NCI-H82 treated with DMSO at 0.1 percent for 48 hours (cell line): ENCODE measurements around the gene ICA1.

ENCODE experiments used
- DNase-seq: peaks from one replicate; lab custom pipeline; 2025; ENCODE audit not compliant: unreplicated experiment; lab: John Stamatoyannopoulos, UW

ICA1 gene

DNA sequence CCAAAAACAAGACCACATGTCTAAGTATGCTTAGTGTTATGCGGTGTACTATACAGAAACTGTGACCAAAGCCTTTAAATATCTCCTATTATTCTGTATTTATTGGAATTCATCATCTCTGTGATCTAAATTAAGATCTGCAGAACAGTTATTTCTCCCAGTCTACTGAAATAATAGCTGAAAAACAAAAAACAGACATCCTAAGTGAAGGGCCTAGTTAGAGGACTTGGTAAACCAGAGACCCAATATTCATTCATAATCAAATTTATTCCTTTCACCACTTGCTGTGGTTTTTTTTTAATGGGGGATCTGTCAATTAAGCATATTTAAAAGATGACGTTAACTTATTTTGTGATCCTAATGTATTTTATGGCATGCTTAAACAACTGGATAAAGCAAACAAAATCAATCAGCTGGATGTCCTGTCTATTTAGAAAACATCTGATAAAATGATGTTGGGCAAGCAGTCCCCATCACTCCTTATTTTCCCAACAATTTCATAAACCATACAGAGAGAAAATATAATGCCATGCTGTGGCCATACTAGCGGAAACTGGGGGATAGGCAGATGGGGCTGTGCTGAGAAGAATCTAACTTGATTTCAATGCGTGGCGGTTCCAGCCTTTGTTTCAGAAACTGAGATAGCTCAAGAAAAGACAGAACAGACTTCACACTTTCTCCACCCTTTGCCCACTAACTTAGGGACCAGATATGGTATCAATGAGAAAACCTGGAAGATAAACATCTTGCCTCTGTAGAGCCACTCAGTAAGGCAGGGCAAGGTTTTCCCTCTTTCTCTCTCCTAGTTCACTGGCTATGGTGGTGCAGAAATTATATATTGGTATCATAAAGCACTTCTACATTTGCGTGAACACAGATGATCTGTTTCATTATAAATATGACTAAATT is 32.9 kb downstream of the ICA1 start:
- no peak for DNase-seq

DNA sequence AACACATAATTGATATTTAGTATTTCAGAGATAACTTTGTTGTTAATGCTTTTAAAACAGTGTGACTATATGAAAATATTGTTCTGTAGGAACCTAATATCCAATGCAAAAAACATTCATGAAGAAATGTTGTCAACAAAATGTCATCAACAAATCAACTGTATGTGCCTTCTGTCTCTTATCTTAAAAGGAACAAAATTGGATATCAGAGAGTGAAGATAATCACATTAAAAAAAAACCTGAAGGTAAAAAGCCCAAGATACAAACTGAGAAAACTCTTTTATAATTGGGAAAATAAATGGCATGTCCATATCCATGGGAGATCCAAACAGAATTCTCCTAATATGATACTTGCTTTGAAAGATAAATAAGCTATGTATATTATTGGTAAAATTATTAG is 33.9 kb downstream of the ICA1 start:
- no peak for DNase-seq

DNA sequence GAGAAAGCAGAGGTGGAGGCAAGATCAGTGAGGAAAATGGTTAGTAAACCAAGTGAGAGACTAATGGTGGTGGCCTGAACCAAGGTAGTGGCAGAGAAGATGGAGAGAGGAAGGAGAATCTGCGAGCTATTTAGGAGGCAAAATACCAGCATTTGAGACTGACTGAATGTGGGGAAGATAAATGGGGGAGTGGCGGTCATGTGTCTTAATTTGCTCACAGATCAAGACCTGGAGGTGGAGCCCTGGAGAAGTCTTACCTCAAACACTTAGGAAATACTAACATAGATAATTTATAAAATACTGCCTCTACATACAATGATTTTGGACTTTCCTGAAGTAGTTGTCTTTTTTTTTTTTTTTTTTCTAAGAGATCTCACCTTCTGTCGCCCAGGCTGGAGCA is 34.7 kb downstream of the ICA1 start:
- no peak for DNase-seq

DNA sequence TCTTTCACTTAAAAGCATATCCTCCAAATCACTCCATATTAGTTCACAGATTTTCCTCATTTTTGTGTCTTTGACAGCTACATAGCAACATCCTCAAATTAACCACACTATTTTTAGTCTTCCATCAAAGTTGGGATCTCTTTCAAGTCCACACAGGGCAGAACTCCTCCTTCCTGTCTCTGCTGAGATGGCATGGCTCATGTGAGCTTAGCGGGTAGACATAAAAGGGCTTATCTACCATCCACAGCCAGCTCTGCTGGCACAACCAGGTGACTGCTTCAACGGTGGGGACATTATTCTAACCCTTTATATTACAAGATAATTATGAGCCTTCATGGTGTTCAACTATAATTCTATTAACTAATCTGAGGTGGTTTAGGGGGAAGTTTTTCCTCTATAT is 35.5 kb downstream of the ICA1 start:
- no peak for DNase-seq

DNA sequence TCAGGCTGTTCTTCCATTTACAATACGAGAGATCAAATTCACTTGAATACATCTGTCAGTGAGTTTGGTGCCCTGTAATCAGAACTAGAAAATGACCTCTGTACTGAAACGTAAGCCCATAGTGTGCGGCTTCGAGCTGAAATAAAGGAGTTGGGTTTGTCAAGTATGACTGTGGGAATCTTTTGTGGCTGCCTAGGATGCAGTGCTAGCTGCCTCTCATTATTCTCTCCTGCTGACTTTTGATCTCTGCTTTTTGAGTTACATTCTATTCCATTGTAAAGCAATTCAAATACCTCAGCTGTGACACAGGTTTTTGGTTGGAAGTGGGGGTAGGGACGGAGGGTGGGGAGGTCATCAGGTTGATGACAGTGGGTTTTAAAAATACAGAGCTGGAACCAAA is 40.4 kb downstream of the ICA1 start:
- no peak for DNase-seq

DNA sequence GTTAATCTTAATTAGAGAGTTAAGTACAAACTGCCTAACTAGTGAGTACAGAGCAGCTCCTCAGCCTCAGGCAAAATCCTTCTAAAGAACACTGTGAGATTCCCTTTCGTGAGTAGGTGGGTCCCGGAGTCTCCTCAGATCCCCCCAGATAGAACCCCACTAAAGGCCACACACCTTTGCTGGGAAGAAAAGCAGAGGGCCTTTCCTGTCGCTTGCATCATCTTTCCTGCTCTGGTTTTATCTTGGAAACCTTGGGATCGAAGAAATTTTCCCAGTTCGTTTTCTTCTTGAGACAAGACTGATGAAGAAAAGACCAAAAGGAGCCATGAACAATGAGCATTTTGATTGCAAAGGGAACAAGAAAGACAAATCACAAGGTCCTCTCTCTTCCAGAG is 40.9 kb downstream of the ICA1 start:
- no peak for DNase-seq

DNA sequence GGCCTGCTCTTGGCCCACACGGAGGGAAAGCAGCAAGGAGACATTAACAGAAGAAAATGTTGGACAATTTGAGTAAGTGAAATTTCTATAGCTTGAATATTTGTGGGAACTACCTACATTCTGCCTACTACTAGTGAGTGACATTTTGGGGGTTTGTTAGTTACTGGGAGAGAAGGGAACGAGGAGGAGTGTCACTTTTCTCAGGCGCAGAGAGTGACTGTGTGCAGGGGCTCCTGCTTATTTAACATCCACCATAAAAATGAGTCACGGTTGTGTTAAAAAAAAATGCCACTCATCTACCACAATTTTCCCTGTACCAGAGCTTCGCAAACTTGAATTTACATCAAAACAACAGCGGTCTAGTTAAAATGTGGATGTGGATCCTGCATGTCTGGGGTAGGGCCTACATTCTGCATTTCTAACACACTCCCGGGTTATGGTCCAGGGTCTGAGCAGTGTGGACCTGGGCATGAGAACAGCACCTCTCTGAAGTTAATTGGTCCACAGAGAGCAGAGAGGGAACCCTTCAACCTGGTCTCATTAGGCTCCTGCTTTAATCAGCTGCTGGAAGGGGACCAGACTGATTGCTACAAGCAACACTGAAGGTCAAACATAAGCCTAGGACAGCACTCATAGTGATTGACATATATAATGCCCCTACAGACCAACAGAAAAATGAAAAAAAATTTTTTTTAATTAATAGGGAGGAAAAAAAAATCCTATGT is 41.4 kb downstream of the ICA1 start:
- DNase-seq = no peak

DNA sequence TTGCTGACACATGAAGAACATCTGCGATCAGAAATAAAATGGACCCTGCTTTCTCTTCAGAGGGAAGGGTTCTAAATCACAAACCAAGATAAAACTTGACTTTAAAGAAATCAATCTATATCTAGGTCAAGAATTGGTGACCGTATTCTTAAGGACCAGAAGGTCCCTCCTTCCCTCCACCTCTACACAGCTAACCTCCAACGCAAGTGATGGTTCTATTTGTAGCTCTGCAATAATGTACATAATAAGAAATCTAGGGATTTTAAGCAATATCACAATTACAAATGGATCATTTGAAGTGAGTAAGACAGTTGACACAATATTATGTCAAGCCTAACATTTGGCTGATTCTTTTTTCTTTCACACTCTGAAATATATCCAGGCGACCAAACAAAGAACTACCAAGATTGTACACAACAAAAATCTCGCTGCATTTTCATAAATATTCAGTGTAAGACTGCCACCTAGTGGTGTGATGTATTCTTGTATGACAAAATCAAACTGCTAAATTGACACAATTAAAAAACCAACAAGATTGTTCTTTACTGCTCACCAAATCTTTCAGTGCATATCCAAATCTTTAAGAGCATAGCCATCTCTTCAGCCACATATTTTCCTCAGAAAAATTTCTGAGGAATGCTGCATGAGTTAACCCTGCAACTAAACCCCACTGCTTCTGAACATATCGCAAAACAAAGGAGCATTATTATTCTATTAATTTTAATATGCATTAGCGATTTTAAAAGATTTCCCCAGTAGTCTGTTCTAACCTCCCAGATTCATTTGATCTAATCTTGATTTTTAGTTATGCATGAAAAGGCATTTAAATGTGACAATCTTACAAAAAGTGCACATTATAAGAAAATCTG is 44.5 kb downstream of the ICA1 start:
- DNase-seq = peak; percentile 62

DNA sequence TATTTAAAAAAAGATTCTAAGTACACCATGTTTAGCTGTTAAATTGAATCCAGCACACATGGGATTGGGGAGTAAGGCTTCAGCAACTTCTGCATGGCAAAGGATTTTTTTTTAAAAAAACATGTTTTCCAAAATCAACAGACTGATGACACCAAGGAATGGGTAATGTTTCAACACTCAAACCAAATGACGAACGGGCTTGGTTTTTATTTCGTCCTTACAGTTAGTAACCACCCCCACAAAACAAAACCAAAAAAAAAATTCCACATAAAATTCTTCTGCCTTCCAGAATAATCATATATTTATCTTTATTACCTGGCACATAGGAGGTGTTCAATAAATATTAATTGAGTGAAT is 45.7 kb downstream of the ICA1 start:
- DNase-seq = no peak

DNA sequence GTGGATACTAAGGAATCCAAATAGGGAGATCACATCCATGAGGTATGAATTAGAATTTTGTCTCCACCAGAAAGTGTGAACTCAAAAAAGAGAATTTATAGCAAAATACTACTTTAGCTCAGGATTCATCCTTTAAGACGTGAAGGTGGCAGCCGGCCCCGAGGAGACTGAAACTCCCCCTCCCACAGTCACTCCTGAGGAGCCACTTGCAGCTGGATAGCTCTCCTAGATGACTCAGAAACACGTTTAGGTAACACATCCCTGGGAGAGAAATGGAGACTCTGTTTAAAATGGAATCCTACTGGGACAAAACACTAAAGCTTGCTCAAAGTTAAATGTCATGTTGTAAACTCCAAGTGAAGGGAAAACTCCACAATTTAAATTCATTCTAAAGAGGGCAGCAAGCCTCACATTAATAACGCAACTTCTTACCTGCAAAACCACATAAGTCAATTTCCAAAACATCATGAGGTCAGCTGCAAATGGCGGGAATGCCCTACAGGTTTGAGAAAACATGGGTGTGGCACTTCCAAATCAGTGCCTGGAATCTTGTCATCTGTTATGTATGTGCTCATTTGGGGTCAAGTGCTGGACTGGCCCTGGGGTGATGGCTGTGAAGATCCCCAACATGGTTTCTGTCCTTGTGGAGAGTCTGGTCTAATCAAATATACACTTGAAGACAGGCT is 46.2 kb downstream of the ICA1 start:
- no peak for DNase-seq

DNA sequence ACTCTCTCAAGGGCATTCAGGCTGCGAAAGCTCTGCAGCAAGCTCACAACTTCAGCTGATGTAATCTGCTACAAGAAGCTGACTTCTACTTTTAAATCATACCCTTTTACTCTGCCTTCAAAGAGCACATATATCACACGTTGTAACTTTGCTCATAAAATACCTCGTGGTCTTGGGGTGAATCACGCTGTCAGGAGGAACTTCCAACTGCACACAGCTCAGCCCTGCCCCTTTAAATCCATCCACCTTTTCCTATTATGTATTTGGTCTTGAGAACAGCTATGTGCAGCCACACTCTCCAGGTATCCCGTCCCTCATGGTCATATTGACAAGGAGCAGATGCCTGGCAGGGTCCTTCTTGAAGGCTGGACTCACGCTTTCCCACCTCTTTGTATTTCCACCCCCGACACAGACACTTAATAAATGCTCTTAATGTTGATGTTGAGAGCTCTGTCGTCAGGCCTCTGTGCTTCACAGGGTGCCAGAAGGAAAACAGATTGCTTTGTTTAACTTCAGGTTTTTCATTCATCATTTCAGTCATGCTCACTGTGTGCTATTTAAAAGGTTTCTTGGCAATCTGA is 47.6 kb downstream of the ICA1 start:
- DNase-seq = no peak

DNA sequence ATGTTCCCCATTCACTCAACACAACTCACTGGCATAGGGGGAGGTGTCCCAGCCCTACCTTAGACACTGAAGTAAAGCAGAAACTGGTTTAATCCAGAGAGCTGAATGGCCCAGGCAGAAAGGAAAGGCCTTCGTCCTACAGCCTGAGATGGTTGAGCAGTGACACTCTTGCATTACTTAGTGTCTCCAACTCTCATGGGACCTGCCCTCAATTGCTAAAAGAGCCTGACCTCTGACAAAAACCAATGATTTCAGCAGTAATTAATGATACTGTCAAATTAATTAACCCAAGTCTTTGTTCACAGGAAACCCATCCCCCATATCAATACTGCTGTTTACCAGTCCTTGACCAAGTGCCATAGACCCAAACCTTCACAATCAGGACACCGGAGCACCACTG is 48.6 kb downstream of the ICA1 start:
- no peak for DNase-seq

DNA sequence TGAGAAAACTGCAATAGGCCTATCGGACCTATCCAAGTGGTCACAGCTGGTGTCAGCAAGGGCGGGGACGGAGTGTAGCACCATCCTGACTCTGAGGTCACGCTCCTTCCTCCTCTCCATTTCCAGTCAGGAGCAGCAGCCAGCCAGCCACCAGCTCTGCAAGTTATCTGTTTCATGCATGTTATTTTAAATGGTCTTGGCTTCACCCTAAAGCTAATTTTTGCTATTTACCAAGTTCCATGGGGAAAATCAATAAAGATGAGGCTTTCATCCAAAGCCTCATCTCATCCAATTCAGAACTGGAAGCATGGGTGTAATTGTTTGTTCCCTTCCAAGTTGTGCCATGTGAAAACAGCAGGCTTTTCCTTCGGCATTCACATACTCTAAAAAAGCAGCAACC is 49.3 kb downstream of the ICA1 start:
- DNase-seq = no peak

DNA sequence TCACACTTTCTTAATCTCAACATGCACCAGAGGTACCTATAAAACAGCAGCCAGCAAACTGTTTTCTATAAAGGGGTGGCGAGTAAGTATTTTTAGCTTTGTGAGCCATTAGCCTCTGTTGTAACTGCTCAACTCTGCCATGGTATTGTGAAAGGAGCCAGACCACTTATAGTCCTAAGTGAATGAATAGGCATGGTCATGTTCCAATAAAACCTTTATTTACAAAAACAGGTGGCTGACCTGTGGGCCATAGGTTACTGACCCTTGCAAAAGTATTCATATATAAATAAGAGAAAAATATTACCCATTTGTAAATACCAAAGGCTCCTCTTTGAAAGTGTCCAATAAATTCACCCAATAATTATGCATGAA is 50.3 kb downstream of the ICA1 start:
- DNase-seq = no peak

DNA sequence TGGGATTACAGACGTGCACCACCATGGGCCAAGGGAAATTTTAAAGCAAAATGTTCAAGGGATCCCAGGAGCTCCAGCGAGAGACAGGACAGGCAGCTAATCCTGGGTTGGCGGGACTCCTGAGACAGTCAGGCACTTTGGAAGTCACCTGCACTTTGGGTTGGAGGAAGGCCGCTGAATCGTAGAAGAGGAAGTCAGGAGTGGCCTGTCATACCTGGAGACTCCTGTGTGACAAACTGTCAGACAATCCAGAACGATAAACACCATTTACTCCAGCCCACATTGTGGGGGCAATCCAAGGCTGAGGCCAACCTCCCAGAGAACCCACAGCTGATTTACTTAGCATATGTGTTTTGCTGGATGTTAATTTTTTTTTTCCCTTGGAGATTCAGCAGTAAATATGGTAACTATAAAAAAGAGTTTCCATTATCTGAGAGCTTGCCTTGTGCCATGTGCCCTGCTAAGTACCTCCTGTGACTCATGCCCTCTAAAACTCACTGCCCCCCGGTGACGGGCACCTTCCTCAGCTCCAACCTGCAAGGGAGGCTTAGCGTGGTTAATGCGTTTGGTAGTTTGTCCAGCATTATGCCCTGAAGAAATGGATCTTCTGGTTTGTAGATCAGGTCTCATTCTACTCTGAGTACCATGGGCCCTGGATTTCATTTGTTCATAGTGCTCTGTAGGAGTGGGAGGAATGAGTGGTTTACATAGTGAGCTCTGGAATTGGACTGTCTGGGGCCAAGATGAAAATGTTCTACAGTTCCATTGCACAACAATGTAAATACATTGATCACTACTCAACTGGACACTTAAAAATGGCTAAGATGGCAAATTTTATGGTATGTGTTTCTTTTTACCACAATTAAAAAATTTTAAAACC is 50.9 kb downstream of the ICA1 start:
- no peak for DNase-seq

DNA sequence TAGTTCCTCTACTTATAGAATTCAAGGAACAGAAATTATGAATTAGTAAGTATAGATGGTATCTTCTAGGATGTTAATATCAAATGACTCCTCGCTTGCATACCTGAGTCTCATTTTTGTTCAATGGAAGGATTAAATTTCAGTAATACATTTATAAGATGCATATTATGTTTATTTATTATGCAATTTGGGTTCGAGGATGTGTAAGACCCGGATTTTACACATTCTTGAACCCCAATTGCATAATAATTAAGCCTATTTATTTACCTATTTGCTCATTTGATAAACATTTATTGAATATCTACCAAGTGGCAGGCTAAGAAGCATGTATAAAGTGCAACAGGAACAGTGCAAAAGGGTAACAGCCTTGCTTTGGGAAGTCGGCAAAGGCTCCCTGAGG is 52.6 kb downstream of the ICA1 start:
- no peak for DNase-seq

DNA sequence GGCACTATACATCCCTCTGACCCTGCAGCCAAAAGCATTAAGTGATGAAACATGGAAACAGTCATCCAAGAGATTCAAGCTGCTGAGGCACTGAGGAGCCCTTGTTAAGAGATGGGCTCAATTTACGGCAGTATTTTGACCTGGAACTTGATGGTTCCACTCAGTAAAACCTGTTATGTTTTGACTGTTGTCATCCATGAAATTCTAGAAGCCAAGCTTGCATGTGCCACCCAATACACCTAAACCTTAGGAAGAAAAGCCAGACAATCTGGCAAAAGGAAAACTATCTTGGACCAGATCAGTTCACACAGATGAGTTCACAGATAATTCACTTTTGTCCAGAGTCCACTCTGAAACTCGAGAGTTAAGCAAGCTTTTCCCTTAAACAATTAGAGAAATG is 53.2 kb downstream of the ICA1 start:
- no peak for DNase-seq

DNA sequence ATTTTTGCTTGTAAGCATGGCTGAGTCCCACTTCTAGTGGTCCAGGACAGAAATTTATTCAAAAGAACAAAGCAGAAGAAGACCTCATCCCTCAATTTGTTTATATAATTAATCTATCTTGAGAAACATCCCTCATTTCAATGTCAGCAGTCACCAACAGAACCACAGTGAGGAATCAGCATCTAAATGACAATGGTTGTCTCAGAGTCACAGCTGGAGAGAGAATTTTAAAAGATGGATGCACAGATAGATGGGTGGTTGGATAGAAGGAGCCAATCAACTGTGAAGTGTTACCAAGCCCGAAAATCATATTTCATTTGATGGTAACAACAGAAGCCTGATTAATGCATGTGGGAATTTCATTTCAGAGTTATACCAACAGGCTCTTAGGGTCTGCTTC is 55.0 kb downstream of the ICA1 start:
- no peak for DNase-seq

DNA sequence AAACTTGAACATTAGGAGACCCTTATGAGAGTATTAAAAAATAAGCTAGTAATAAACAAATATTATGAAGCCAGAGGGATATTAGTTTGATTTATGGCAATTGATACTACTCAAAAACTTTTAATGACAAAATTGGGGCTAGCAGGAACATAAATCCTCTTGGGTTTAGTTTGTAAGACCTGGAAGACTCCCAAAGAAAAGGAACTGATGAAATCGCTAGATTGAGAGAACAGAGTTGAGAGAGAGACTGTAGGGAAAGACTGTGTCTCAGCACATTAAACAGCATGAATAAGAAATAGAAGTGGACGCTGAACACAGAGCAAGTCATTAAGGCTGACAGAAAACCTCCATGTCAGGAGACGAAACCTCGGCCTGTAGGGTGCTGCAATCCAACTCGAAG is 56.4 kb downstream of the ICA1 start:
- DNase-seq = no peak

DNA sequence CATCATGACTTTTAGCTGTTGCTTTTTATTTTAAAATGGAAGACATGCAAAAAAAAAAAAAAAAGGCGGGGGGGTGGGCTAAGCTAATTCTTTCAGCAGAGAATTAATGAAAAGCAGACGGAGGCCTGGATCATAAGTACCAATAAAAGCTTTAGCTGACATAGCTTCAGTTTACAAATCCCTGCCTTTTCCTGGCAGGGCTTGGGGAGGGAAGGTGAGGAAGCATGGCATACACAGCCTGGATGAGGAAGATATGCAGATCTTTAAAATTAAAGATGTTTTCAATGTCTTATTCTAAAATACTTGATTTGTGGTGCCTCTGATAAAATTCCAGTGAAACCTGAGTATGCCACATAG is 57.0 kb downstream of the ICA1 start:
- DNase-seq = peak; percentile 71
